Coronary artery (tissue), 2 donors: ENCODE measurements around the gene KCNJ2.

Experiments
- DNase-seq: peaks from one replicate; pipeline ENCODE4 v3.0.0-alpha.2; 2017; ENCODE audit warnings: low spot score
- H3K27ac ChIP-seq, 2 donors: fragments of 200-600 bp; sonication (generic); one replicate each; pipeline ENCODE4 v1.5.1; 2016 to 2019
- H3K4me3 ChIP-seq: fragments of 200-600 bp; sonication (generic); 2 replicates; pipeline ENCODE4 v1.5.1; 2016; ENCODE audit warnings: mild to moderate bottlenecking, moderate library complexity
- CTCF ChIP-seq: fragments of 200-600 bp; sonication (generic); IDR thresholded peaks from one replicate; pipeline ENCODE4 v1.5.1; 2019; ENCODE audit warnings: antibody characterized with exemption

The KCNJ2 gene

DNA sequence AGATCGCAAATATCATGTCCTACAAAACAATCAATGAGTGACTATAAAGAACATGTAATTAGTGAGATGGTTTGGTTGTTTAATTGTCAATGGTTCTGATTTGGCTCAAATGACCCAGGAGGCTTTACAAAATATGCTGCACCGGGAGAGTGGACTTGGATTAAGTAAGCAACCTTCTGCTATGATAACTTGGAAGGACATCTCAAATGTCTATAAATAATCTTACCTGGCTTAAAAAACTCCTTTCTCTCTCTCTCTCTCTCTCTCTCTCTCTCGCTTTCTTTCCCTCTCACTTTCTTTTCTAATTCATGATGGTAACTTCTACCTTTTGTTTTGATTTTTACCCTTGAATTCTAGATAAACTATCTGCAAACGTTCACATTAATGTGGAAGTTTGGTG, 14.2 kb downstream of the KCNJ2 start:
- Histone ChIP-seq H3K27ac (no peak overlapping the region), H3K4me3 (no peak overlapping the region)
- no peak for DNase-seq
- TF ChIP-seq CTCF = no peak

- no peak for TF ChIP-seq CTCF
- DNase-seq = no peak
- no peak overlapping the region for H3K4me3 ChIP-seq
Observed at GRCh38 chr17:70184207-70184606, 14.9 kb downstream of the KCNJ2 start.

GRCh38 chr17:70184770-70185169, 15.4 kb downstream of the KCNJ2 start:
- TF ChIP-seq CTCF = no peak
- Histone ChIP-seq H3K27ac (no peak overlapping the region), H3K4me3 (no peak overlapping the region)
- no peak for DNase-seq

More at GRCh38 chr17:70184207-70184606, 14.9 kb downstream of the KCNJ2 start:
- no peak overlapping the region for H3K27ac ChIP-seq

- no peak overlapping the region for H3K4me3 ChIP-seq
- DNase-seq = no peak
- no peak overlapping the region for H3K27ac ChIP-seq
- no peak for TF ChIP-seq CTCF
Observed at GRCh38 chr17:70185285-70185684, 16.0 kb downstream of the KCNJ2 start.

DNA sequence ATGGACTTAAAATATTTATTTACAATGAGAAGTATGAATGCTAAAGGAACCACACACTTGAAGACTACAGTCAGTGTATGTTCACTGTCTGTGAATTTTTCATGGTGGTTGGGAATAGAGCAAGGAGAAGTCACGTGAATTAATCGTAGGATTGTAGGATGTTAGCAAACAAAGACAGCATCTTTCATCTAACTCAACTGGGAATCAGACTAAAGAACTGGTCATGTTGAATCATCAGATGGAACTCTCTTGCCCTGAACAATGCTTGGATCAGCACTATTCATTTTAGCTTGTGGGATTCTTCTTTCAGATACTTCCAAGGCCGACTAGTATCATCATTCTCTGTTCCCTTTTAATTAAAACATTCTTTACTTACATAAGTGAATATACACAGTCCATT, 18.1 kb downstream of the KCNJ2 start:
- DNase-seq = no peak
- Histone ChIP-seq H3K27ac (no peak overlapping the region), H3K4me3 (no peak overlapping the region)
- TF ChIP-seq CTCF = no peak

GRCh38 chr17:70190959-70191805, 21.9 kb downstream of the KCNJ2 start:
- no peak overlapping the region for H3K27ac ChIP-seq
- no peak for DNase-seq
- TF ChIP-seq CTCF = no peak

GRCh38 chr17:70195091-70195490, 25.8 kb downstream of the KCNJ2 start:
- DNase-seq = no peak
- TF ChIP-seq CTCF = no peak
- no peak overlapping the region for H3K4me3 ChIP-seq
- no peak overlapping the region for H3K27ac ChIP-seq

More at GRCh38 chr17:70190959-70191805, 21.9 kb downstream of the KCNJ2 start:
- H3K4me3 ChIP-seq = no peak overlapping the region
